ENCODE results near the gene SPAG9.
"Not testable (repeated sequence)": the region's sequence is repeated elsewhere in the genome, so short reads cannot be mapped to it uniquely, and the experiment has no call there.

SPAG9 gene

DNA sequence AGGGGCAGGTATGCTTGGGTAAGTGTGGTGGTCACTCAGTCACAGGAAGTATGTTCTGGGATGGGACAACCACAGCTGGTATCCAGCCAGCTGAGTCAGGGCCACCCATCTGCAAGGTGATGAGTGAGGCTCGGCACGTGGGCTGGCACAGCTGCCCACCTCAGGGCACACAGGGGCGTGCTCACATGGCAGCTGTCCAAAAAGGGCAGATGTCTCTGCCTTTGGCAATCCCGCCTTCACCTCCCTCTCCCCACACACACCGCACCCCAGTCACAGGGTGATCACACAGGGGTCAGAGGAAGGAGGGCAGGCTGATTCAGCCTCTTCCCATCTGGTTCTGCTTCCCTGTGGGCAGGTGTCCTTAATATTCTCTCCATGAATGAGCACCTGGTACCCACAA is 168.7 kb downstream of the SPAG9 start:
- DNase-seq: peak; percentile 99

DNA sequence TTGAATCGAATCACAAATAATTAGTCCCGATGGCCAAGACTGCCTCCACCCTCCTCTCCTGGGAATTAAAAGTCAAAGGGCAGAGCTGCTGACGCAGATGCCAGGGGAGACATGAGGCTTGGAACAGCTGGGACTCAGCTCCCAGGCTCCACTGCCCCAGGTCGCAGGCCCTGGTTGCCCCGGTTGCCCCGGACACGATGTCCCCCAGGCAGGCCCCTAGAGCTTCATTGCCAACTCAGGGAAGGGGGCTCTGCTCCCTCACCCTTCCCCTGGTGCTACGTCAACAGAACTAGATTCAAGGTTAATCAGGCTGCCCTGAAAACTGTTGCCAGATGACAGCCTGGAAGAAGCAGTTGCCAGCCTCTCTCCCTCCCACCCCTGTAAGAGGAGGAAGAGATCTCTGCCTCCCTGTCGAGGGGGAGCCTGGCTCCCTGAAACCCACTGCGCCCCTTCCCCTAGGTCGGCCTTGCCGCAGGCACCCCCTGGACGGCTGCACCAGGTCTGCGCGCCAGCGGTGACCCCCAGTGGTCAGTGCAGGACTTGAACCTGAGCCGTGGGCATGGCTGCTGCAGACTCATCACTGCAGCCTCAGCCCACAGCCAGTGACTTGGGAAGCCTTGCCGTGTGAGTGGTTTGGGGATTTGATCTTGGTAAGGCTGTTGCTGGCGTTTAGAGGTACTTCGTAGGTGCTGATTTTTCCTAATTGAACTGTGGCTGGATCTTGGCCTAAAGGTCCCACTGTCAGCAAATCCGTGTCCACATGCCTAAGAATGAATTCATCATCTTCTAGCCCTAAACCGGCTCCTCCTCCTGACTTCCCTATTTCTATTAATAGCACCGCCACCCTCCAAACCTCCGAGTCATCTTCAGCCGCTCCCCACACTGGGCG is 170.4 kb downstream of the SPAG9 start:
- DNase-seq: peak; percentile 55

DNA sequence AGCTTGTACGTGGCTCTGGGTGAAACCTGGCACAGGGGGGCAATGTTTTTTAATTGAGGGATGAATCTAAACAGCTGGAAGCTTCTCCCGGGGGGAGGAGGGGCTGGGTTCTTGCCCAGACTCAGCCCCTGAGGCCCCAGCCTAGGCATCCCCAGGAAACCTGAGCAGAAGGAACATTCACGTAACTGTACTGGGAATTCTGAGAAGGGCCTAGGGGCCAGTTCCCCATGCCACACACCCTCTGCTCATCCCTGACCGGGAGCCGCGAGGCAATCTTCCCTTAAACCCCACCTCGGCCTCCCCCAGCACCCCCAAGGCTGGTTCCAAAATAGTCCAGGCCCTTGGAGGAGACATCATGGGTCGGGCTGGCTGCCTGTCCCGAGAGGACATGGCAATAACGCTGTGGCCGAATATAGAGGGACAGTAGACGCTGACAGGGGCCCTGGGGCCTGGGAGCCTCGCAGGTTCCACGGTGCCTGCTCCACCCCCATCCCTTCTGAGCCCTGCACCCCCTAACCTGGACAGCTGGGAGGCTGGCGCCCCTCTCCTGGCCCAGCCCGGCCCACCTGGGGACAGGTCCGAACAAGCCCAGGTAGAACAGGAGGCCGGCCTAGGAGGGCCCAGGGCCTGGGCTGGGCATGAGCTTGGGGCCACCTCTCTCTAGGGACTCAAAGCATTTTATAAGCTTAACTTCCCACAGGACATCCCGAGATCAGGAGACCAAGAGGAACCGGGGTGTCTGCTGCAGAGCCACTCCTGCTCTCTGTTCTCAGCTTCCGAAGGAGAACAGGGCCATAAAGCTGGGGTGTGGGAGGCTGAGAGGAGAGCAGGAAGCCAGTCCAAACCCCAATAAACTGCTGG is 171.3 kb downstream of the SPAG9 start:
- DNase-seq: peak; percentile 31

DNA sequence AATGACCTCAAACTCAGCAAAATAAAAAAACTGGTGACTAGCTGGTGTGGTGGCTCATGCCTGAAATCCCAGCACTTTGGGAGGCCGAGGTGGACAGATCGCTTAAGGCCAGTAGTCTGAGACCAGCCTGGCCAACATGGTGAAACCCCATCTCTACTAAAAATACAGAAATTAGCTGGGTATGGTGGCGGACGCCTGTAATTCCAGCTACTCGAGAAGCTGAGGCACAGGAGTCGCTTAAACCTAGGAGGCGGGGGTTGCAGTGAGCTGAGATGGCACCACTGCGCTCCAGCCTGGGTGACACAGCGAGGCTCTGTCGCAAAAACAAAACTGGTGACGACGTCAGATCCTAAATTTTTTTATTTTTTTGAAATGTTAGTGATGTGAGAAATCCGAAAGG is 172.0 kb downstream of the SPAG9 start:
- no peak for DNase-seq

DNA sequence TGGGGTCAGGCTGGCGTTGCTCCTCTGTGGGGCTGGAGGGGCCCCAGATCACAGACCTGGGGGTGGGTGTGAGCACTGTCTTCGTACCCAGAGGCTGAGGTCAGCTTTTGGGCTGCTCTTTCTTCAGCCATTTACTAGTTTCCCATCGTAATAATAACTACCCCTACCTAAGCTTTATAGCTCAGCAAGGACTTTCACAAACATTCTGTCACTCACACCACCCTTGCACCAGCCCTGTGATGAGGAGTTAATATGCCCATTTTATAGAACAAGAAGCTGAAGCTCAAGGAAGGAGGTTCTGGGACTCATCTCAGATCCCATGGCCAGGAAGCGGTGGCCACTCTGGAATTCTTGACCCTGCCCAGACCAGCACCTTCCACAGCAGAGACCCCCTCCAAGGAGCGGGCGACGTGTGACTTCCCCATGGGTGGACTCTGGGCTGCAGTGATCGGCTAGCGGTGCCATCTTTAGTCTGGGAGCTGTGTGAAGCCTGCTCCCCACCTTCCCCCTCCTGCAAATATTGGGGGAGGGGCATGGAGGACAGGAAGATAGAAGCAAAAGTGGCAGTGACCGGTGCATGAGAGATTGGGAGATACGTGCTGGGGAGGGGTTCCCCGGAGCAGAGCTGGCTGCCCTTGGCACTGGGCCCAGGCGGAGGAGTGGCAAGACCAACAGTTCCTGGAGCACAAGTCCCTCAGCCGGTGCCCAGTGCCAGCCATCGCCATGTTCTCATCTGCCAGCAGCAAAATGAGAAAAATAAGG is 172.7 kb downstream of the SPAG9 start:
- DNase-seq: no peak

DNA sequence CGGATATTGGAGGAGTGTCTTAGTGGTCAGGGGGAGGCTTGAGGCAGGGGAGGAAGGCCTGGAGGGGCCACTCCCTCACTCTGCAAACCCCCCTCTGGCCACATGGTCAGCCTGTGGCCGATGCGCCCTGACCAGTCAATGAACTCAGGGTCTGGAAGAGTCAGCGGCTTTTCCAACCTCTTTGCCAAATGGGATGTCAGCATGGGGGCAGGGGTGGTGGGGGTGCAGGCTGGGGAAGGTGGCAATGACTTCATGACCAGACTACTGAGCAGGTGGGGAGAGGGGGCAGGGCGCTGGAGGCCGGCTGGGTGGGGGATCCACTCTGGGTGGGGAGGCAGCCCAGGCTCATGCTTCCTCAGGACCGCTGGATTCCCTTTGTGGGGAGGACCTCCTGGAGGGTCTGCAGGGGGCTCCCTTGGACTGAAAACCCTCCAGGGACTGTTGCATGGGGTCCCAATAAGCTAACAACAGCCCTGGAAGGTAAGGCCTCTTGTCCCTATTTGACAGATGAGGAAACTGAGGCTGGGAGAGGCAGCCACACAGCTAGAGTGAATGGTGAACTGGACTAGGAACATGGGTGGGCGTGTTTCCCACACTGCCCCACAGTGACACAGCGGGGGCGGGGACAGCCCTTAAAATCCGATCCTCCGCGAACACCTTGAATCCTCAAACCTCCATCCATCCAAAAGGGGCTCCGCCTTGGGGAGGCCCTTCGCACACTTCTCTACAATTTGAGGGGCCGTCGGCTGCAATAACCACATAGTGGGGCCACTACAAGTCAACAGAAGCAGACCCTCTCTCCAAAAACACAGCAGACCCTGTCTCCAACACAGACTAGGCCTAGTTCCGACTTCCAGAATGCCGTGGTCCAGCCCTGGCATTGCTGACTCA is 173.5 kb downstream of the SPAG9 start:
- no peak for DNase-seq

DNA sequence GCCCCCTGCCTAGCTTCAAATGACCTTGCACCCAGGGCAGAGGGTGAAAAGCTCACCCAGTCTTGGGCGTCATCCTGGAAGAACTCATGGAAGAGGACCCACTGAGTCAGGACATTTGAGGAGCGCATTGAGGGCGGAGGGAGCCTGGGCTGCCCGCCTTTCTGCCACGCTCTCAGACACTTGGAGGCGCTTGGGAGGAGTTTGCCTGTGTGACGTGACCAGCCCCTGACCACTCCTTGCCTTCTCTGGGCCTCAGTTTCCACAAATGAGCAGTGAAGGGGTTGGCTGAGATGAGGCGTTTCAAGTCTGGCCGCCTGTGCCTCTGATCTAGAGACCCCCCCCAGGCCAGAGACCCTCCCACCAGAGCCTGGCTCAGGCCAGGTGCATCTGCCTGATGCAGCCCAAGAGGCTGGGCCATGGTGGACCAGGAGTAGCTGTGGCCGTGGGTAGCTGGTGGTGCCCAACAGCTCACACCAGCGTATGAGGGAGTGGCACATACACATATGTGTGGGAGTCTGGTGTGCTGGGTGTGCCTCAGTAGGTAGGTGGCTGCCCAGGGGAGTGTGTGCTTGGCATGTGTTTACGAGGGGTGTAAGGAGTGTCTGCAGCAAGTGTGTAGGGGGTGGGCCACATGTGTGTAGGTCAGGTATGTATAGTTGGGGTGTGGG is 174.3 kb downstream of the SPAG9 start:
- DNase-seq: no peak

DNA sequence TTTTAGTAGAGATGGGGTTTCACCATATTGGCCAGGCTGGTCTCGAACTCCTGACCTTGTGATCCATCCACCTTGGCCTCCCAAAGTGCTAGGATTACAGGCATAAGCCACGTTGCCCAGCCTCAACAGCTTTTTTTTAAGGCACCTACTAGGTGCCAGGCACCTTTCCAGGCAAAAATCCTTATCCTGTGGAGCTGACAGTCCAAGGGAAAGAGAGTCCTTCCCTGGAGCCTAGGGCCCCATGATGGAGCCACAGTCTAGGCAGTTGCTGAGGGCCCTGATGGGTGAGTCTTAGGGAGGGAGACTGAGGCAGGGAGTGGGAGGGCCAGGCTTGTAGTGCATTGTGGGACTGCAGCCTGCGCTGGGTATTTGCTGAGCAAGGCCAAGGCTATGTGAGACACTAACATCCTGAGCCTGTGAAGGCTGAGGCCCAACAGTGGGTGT is 174.9 kb downstream of the SPAG9 start:
- no peak for DNase-seq

DNA sequence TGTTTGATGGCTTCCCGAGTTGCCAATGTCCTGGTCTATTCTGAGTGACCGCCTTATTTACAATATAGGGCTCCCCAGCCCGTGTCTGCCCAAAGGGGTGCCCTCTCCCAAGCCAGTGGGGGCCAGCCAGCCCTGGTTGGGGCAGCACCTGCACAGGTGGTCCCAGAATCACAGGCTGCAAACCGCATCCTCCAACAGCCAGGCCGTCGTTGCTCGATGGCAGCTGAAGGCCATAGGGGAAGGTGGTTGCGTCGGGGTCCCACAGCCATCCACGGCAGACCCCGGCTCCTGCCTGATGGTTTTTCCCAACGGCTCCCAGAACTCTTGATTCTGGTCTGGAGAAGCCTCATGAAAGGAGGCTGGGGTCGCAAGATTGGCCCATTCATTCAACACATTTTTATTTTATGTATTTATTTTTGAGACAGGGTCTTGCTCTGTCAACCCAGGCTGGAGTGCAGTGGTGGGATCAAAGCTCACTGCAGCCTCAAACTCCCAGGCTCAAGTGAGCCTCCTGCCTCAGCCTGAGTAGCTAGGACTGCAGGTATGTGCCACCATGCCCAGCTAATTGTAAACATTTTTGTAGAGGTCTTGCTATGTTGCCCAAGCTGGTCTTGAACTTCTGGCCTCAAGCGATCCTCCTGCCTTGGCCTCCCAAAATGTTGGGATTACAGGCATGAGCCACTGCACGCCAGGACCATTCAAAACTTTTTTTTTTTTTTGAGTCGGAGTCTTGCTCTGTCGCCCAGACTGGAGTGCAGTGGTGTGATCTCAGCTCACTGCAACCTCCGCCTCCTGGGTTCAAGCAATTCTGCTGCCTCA is 175.6 kb downstream of the SPAG9 start:
- DNase-seq: no peak

DNA sequence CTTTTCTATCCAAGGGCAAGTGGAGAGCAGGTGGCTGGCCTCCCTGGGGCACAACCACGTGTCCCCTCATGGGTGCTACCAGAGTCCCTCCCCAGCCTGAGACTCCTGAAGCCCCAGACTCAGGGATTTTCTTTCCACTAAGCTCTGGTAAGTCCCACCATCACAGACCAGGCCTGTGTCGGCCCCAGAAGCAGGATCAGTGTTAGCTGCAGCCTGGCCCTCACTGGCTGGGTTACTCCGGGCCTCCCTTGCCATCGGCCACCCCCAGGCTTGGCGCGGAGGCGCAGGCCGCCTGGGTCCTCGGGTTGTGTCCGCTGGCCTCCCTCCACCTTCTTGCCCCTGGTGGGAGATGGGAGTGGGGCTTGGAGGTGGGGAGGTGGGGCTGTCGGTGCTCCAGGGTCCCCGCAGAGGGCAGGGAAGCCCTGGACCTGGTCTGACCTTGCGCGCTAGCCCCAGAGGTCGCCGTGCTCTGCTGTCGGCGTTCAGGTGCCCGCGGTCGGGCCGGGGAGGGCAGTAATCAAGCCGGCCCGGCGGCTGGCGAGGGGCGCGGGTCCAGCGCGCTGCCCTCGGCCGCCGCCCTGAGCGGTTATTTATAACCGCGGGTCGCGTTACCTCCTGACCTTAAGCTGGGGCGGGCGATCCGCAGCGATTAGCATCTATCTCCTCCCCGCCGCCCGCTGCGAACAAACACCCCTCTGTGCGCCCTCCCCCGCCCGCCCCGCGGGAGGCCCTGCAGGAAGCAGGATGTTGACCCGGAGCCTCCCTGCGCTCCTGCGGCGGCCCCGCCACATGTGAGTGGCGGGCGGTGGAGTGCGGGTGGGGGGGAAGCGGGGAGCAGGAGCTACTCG is 176.4 kb downstream of the SPAG9 start:
- peak; percentile 42 for DNase-seq

DNA sequence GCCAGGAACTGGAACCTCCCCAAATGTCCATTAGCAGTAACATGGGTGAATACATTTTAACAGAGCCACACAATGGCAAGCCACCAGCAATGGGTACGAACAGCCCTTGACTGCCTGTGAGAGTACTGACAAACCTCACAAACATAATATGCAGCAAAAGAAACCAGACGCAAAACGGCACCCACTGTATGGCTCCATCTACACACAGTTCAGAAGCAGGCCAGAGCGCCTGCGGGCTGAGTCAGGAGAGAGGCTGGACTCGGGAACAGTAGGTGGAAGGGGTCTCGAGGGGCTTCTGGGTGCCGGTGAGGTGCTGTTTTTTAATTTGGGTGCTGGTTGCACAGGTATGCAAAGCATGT is 177.1 kb downstream of the SPAG9 start:
- DNase-seq: no peak

DNA sequence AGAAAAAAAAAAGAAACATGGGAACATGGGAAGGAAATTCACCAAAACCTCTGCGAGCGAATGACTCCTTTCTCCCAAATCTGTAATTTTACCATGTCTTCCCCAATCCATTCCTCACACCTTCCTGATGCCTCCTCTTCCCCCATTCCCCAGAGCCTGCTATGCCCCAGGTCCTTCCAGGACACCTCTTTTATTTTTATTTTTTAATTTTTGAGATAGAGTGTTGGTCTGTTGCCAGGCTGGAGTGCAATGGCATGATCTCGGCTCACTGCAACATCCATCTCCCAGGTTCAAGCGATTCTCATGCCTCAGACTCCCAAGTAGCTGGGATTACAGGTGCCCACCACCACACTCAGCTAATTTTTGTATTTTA is 179.0 kb downstream of the SPAG9 start:
- not testable (repeated sequence) for DNase-seq

DNA sequence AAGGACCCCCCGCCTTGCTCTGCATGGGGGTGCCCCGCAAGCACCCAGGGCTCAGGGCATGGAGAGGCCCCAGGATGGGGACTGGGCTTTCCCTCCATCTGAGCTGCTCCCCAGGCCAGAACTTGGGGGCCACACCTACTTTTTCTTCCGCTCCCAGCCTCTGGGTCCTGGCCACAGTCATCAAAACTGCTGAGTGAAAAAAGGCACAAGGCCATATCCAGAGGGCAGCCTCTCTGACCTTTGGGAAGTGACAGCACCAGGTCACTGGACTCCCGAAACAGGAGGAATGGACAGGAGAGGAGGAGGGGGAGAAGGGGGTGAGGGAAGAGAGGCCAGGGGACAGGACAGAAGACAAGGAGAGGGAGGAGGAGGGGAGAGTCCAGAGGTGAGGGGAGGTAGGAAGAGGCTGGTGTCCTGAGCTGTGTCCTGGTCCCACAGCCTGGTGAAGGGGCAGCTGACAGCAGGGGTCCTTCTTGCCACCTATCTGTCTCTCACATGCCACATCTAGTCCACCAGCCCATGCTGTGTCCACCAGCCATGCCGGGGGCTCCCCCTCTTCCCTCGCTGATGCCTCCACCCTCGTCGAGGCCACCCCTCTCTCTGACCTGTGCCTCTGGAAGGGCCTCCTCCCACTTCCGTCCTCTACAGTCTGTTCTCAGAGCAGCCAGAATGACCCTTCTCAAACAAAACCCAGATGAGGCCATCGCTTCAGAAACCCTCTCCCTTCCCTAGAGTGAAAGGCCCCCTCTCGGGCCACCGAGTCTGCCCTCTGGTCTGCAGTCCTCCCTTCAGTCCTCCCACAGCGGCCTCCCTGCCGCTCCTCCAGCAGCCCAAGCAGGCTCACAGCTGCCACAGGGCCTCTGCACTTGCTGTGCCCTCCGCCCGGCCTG is 180.6 kb downstream of the SPAG9 start:
- no peak for DNase-seq

DNA sequence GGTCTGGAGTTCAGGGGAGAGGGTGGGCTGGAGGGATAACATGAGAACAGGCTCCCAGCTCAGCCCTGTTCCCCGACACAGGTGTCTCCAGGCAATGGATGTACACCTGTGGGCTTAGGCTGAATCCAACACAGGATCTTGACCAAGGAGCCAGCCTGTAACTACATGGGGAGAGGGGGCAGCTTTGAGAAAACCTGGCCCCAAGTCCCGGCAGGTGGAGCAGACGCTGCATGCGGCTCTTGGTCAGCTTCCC is 181.2 kb downstream of the SPAG9 start:
- no peak for DNase-seq

DNA sequence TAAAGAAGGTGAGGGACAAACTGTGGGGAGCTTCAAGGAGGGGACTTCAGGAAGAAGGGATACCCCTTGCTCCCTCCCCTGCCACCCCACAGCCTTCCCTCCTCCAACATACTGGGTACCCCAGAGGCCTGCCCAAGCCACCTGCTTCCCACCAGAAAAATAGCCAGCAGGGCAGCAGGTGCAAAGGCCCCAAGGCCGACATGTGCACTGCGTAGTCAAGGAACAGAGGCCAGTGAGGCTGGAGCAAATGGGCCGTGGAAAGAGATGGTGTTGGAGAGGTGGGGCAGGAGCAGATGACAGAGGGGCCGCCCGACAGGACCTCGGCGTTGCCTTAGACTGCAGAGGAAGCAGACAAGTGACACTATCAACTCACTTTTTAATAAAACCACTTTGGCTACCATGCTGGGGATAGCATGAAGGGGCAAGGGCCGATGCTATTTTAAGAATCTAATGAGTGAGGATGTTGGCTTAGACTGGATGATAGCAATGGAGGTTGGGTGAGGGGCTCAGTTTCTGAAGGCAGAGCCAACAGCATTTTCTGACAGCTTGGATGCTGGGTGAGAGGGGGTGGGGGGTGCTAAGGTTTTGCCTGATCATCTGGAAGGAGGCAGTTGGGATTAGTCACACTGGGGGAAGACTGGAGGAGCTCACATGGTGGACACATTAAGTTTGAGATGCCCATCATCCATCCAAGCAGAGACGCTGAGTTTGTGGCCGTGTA is 181.7 kb downstream of the SPAG9 start:
- DNase-seq: no peak

DNA sequence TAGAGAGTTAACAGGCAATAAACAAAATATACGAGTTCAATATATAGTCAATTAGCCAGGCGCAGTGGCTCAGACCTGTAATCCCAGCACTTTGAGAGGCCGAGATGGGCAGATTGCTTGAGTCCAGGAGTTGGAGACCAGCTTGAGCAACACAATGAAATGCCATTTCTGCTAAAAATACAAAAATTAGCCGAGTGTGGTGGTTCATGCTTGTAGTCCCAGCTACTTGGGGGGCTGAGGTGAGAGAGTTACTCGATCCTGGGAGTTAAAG is 184.7 kb downstream of the SPAG9 start:
- DNase-seq: no peak

DNA sequence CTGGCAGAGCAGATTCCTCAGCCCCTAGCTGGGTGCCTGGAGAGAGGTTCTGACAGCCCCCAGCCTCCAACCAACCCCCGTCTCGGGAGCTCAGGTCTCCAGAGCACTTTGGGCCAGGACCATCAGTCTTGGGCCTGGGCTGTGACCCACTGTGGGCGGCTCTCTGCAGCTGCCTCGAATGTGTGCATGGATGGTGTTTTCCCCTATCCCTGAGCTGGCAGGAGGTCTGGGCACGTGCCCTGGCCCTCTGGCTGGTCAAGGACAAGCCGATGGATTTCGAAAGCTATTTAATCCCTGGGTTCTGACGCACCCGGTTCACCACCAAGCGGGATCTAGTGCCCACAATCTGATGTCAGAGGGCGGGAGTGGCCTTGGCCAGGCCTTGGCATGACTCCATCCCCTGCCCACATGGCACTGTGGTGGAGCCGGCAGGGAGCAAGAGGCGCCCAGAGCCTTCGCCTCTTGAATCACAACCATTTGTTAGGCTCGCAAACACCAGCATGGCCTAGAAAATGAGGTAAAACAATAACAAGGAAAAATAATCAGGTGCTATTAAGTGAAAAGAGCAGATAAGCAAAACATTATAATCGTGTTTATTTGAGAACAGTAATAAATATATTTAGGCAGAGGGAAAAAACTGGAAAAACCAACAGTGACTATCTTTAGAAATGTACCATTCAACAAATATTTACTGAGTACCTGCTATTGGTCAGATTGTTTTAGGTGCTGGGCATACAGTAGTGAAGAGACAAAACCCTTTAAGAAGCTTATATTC is 185.3 kb downstream of the SPAG9 start:
- DNase-seq: peak; percentile 44
